T-helper 2 cell treated with Interferon-gamma antibody and Interleukin-4, amounts not matched to agents 5 μg/mL and 100 μg/mL, for 36 hours (primary cell): ENCODE data around the gene ARMS2.

ENCODE experiments used
- DNase-seq: peaks from one replicate; pipeline ENCODE4 v3.0.0; 2021; ENCODE audit warnings: low spot score
- H3K27ac Mint-ChIP-seq: one replicate; pipeline ENCODE4 v1.8.0; 2021; ENCODE audit warnings: mild to moderate bottlenecking, mixed read lengths
- H3K27me3 Mint-ChIP-seq: one replicate; pipeline ENCODE4 v1.8.0; 2021; ENCODE audit warnings: low read depth, mixed read lengths
- H3K36me3 Mint-ChIP-seq: one replicate; pipeline ENCODE4 v1.8.0; 2021; ENCODE audit warnings: low read depth, mixed read lengths
- H3K4me1 Mint-ChIP-seq: one replicate; pipeline ENCODE4 v1.8.0; 2021; ENCODE audit warnings: low read depth, mixed read lengths
- H3K4me3 Mint-ChIP-seq: one replicate; pipeline ENCODE4 v1.8.0; 2022; ENCODE audit warnings: mild to moderate bottlenecking, moderate library complexity, mixed read lengths
- H3K9me3 Mint-ChIP-seq: one replicate; pipeline ENCODE4 v1.8.0; 2021; ENCODE audit warnings: mixed read lengths

Gene ARMS2

DNA sequence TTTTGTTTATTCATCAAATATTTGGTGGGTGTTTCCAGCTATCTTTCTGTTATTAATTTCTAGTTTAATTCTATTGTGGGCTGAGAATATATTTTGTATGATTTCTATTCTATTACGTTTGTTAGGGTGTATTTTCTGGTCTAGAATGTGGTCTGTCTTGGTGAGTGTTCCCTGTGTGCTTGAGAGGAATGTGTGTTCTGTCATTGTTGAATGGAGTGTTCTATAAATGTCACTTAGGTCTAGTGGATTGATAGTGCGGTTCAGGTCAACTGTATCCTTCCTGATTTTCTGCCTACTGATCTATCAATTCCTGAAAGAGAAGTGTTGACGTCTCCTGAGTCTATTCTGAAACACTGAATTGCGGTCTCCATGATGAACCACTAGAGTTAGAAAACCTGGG is 15.4 kb downstream of the ARMS2 start:
- peaks cover 31% of the 10 kb centered on the region for H3K27me3 Mint-ChIP-seq
- H3K27ac Mint-ChIP-seq, result no peak overlapping the region
- no peaks in the 10 kb centered on the region for H3K4me1 Mint-ChIP-seq
- no peak overlapping the region for H3K4me3 Mint-ChIP-seq
- H3K9me3 Mint-ChIP-seq, result no peaks in the 10 kb centered on the region
- DNase-seq, result no peak
- no peaks in the 10 kb centered on the region for H3K36me3 Mint-ChIP-seq

DNA sequence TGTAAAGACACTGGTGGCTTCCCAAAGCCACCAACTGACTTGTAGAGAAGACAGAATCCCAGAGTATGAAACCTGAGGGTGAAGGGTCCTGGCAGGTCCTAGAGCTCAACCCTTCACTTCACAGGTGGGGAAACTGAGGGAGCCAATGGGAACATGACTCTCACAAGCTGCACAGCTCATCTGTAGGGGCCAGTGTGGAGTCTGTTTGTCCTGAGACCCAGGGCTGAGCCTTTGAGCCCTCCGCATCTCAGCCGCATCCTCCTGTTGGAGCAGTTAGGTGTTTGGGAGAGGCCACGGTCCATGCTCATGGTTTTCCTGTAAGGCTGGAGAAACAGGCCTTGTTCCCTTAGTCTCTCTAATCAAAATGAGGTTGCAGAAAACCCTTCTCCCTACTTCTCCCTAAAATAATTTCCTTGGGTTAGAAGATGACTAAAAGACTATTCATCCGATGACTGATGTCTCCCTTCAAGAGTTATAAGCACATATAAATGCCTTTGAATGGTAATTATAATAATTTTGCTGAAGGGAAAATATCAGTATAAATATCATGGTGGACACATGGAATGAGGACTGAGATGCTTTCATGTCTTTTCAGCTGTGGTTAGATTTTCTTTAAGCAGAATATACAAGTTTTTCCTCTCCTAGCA is 17.2 kb downstream of the ARMS2 start:
- no peak overlapping the region for H3K4me3 Mint-ChIP-seq
- no peaks in the 10 kb centered on the region for H3K36me3 Mint-ChIP-seq
- no peak for DNase-seq
- H3K27me3 Mint-ChIP-seq, result peaks cover 23% of the 10 kb centered on the region
- H3K4me1 Mint-ChIP-seq, result no peaks in the 10 kb centered on the region
- no peaks in the 10 kb centered on the region for H3K9me3 Mint-ChIP-seq
- H3K27ac Mint-ChIP-seq, result no peak overlapping the region

DNA sequence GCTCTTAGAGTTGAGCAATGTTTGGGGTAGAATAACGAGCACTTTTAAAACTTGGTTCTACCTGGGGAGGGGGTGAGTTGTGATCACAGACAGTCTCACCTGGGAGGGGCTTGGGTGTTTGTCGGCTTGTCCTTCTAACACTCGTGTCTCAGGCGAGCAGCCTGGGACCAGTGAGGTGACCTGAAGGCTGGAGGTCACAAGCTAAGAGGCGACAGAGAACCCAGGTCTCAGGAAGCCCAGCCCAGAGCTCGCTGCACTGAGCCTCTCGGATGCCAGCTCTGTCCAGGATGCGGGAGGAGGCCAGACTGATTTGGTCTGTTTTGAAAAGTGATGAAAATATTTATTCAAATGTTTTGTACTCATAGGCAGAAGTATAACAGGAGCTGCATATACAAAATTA is 18.7 kb downstream of the ARMS2 start:
- no peak overlapping the region for H3K4me3 Mint-ChIP-seq
- no peak overlapping the region for H3K27ac Mint-ChIP-seq
- no peaks in the 10 kb centered on the region for H3K4me1 Mint-ChIP-seq
- DNase-seq, result no peak
- peaks cover 23% of the 10 kb centered on the region for H3K27me3 Mint-ChIP-seq
- H3K9me3 Mint-ChIP-seq, result no peaks in the 10 kb centered on the region
- no peaks in the 10 kb centered on the region for H3K36me3 Mint-ChIP-seq

DNA sequence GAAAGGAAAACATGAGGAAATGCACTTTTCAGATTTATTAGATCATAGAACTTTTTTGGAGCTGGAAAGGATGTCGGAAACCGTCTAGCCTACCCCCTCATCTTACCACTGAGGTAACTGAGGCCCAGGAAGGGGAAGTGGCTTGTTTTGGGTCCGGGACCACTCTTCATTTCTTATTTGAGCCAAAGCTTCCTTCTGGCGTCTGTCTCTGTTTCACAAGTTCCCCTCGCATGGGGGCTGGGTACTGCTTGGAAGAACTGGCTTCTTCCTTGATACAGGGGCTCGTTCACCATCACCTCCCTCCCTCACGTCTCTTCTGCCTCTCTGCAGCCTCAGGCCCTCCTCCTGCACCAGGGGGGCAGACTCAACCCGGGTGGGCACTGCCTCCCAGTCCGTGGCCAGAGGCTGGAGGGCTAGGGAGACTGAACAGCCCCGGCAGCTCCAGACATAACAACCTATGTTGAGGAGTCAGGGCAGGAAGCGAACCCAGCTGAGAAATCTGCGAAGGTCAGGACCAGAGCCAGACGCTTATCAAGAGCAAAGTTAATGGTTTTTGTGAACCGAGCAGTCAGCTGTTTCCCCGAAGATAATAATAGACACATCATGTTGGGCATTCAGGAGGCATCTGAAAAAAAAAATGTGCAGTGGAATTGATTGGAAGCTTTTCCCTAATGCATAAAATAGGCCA is 19.8 kb downstream of the ARMS2 start:
- no peaks in the 10 kb centered on the region for H3K4me1 Mint-ChIP-seq
- H3K9me3 Mint-ChIP-seq, result no peaks in the 10 kb centered on the region
- H3K27me3 Mint-ChIP-seq, result peaks cover 23% of the 10 kb centered on the region
- H3K36me3 Mint-ChIP-seq, result no peaks in the 10 kb centered on the region
- no peak for DNase-seq
- no peak overlapping the region for H3K27ac Mint-ChIP-seq
- H3K4me3 Mint-ChIP-seq, result no peak overlapping the region

DNA sequence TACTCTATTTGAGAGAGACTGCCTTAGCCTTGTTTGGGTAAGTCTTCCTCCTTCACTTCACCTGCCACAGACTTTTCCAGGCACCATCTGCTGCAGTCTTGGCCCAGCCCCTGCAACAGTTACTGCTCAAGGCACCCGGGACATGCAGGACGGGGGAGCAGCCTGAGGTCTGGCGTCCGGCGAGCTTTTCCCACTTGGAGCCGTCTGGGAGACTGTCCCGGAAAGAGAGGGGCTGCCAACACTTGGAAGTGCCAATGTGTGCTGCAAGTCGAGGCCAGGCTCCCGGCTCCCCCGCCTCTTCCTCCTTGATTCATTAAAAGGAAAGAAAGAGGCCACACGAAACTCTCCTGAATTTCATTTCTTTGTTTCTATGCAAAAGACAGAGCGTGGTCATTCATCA is 20.6 kb downstream of the ARMS2 start:
- H3K9me3 Mint-ChIP-seq, result no peaks in the 10 kb centered on the region
- peaks cover 18% of the 10 kb centered on the region for H3K27me3 Mint-ChIP-seq
- no peaks in the 10 kb centered on the region for H3K4me1 Mint-ChIP-seq
- no peaks in the 10 kb centered on the region for H3K36me3 Mint-ChIP-seq
- H3K27ac Mint-ChIP-seq, result no peak overlapping the region
- DNase-seq, result no peak
- H3K4me3 Mint-ChIP-seq, result no peak overlapping the region

DNA sequence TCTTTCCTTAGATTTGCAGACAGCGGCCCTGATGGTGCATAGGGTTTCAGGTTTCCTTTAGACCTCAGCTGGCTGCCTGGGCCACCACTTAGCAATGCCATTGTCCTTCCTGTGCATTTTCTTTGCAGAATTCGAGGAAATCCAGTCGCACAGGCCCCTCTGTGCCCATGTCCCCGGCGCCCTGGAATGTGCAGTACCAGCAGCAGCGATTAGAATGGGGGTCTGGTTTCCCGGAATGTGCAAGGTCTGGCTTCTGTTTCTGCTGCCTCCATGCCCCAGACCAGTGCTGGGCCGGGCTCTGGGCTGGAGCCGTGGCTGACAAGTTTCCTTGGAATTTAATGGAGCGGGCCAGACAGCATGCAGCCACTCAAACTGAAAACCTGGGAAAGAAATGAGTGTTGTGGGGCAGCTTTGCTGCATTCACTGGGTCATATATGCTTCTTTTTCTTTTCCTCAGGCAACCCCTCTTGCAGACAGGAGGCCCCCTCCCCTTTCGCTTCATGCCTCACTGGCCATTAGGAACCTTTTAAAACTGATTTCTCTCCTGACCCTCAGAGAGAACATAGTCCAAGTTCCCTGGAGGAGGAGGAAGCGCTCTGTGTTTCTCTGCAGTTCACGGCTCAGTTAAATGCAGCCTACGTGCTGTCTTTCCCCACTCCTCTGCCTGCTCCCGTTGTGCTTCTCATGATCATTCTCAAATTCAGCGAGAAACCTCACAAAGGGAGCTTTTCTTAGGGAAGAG is 21.3 kb downstream of the ARMS2 start:
- H3K9me3 Mint-ChIP-seq, result no peaks in the 10 kb centered on the region
- no peak for DNase-seq
- no peak overlapping the region for H3K4me3 Mint-ChIP-seq
- H3K27ac Mint-ChIP-seq, result no peak overlapping the region
- H3K27me3 Mint-ChIP-seq, result peaks cover 17% of the 10 kb centered on the region
- no peaks in the 10 kb centered on the region for H3K4me1 Mint-ChIP-seq
- no peaks in the 10 kb centered on the region for H3K36me3 Mint-ChIP-seq

DNA sequence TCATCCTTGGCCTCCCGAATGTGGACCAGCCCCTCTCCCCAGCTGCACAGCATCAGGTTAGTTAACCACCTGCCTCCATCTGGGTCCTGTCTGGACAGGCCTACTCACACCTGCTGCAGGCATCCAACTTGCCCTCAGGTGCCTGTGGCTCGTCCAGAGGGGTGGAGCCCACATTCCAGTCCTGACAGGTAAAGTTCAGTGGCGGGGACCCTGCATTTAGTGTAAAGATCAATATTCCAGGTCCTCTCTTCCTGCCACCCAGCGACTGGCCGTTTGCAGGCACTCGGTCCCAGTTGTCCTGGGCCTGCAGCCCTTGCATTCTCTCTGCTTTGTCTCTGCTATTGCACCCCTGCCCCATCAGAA is 21.9 kb downstream of the ARMS2 start:
- Mint-ChIP-seq H3K4me1 (no peaks in the 10 kb centered on the region), H3K9me3 (no peaks in the 10 kb centered on the region), H3K27me3 (peaks cover 15% of the 10 kb centered on the region), H3K4me3 (no peak overlapping the region), H3K27ac (no peak overlapping the region), H3K36me3 (no peaks in the 10 kb centered on the region)
- no peak for DNase-seq

DNA sequence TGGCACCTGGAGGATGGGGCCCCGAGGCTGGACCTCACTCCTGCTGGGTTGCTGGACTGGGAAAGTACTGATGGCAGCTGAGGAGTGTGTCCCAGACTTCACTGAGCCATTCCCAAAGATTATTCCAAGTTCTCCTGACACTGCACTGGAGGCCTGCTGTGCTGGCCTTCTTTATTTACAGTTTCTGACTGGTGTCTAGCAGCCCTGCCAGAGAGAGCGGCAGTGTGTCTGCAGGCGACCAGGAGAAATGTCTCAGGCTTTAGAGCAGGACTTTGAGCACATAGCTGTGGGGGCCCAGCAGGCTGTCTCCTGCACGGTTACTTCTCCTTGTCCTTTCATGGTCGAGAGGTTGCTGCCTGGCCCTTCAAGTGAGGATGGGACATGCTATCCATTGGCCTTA is 23.0 kb downstream of the ARMS2 start:
- Mint-ChIP-seq H3K27ac (no peak overlapping the region), H3K9me3 (no peaks in the 10 kb centered on the region), H3K27me3 (peaks cover 18% of the 10 kb centered on the region), H3K4me3 (no peak overlapping the region), H3K36me3 (no peaks in the 10 kb centered on the region), H3K4me1 (no peaks in the 10 kb centered on the region)
- DNase-seq, result no peak

DNA sequence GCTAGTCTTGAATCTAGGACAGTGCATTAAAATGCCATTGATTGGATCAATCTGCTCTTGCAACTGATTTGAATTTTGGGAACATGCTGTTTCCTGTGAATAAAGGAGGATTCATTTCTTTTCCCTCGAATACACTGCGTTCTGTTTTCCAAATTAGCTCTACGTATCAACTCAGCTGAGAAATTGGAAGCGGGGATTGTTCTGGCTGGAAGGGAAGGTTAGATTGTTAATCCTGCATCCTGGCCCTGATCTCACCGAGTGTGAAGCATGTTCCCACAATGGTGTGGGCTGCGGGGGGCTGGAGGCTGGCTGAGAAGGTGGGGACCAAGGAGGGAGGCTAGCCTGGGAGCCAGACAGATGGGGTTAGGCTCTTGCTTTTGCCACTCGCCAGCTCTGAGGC is 24.5 kb downstream of the ARMS2 start:
- H3K4me3 Mint-ChIP-seq, result no peak overlapping the region
- H3K9me3 Mint-ChIP-seq, result no peaks in the 10 kb centered on the region

DNA sequence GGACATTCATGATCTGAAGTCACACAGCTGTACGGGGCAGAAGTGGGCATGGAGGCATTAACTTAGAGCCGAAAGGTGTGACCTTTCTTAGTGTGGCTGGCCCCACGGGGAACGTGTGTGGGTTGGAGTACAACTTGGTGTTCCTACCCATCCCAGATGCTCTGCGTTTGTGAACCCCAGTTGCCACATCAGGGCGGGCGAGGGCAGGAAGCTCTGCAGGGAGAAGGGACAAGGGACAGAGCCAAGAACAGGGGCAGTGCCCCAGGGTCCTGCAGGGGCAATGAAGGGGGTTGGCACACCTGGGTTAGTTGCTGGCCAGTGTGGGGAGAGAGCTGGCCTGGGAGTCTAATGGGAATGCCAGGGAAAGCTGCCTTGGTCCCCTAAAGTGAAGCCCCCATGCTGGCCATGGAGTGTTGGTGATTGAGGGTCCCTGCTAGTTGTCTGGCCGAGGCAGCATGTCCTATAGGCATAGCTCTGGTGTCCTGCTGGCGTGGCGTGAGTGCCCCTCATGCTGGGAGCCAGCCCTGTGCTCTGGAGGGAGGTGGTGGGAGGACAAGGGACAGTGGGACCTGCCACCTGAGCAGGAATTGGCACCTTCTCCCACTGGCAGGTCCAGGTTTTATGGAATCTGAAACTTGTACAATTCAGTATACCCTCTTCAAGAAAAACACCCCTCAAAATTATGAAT is 25.8 kb downstream of the ARMS2 start:
- no peaks in the 10 kb centered on the region for H3K36me3 Mint-ChIP-seq
- H3K4me1 Mint-ChIP-seq, result no peaks in the 10 kb centered on the region
- DNase-seq, result no peak
- no peak overlapping the region for H3K27ac Mint-ChIP-seq
- no peaks in the 10 kb centered on the region for H3K9me3 Mint-ChIP-seq
- H3K27me3 Mint-ChIP-seq, result peaks cover 11% of the 10 kb centered on the region
- no peak overlapping the region for H3K4me3 Mint-ChIP-seq

More for the DNA sequence above, 24.5 kb downstream of the ARMS2 start:
- DNase-seq, result no peak
- no peak overlapping the region for H3K27ac Mint-ChIP-seq
- H3K4me1 Mint-ChIP-seq, result no peaks in the 10 kb centered on the region
- no peaks in the 10 kb centered on the region for H3K36me3 Mint-ChIP-seq
- H3K27me3 Mint-ChIP-seq, result peaks cover 21% of the 10 kb centered on the region

DNA sequence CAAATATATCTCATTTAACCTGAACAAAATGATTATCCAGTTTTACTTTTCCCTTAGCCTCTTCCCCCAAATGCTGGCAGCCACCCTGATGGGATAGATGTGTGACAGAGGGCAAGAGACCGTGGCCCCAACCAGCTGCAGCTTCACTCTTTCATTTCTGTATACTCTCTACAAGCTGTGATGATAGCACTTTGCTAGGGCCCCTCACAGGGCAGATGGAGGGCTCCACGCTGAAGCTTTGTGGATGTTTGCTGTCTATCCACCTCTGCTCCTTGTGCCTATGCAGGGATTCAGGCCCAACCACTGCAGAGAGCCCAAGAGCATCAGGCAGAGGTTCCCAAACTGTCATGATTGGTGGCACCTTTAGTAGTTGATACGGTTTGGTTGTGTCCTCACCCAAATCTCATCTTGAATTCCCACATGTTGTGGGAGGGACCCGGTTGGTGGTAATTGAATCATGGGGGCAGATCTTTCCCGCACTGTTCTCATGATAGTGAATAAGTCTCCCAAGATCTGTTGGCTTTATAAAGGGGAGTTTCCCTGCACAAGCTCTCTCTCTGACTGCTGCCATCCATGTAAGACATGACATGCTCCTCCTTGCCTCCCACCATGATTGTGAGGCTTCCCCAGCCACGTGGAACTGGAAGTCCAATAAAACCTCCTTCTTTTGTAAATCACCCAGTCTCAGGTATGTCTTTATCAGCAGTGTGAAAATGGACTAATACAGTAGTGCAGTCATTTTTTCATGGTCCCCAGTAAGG is 27.0 kb downstream of the ARMS2 start:
- H3K4me3 Mint-ChIP-seq, result no peak overlapping the region
- H3K36me3 Mint-ChIP-seq, result no peaks in the 10 kb centered on the region
- peaks cover 9% of the 10 kb centered on the region for H3K27me3 Mint-ChIP-seq
- H3K27ac Mint-ChIP-seq, result no peak overlapping the region
- DNase-seq, result no peak
- no peaks in the 10 kb centered on the region for H3K9me3 Mint-ChIP-seq
- H3K4me1 Mint-ChIP-seq, result no peaks in the 10 kb centered on the region

DNA sequence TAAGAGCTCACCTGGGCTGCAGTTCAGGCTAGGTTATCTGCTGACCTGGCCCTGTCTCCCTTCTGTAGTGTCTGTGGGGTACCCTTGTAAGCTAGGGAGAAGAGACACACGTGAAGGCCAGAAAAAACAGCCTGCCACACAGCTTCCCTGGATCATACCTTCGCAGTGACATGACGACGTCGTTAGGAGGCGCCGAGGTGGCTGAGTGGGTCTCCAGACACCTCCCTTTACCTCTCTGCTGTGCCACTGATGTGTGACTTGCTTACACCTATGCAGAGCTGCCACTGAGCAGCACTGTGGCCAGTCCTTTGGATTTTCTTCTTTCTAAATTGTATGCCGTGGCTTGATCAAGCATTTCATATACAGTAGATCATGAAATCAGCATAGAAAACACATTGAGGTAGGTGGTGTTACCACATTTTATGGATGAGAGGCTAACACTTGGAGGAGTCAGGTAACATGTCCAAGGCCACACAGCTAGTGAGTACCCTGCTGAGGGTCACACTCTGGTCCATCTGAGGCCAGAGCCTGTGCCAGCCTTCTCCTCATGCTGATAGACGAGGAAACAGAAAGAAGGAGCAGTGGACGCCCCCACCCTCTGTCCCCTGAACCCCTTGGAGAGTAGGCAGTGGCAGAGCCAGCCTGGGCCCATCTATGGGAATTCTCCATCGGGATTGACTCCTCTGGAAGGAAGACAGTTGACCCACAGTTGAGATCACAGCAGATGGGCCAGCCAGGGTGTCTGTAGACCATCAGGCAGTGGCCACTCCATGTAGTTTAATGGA is 30.0 kb downstream of the ARMS2 start:
- DNase-seq, result no peak
- Mint-ChIP-seq H3K9me3 (no peaks in the 10 kb centered on the region), H3K27me3 (peaks cover 14% of the 10 kb centered on the region), H3K27ac (no peak overlapping the region), H3K4me3 (no peak overlapping the region), H3K36me3 (no peaks in the 10 kb centered on the region), H3K4me1 (no peaks in the 10 kb centered on the region)

DNA sequence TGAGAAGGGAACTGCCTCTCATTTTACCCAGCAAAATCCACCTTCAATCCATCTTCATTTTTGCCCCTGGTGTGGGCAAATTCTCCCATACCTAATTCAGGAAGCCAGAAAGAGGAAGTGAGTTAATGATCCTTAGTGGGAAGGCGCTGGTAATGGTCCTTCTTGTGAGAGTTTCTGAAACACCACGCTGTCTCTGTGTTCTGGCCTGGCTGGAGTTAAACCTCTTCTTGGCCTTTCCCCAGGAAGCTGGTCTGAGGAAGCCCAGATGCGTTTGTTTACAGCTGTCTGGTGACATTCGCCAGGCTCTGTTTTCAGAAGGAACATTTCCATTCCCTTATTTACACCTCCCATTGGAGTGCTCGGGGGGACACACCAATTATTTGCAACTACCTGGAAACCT is 31.2 kb downstream of the ARMS2 start:
- no peaks in the 10 kb centered on the region for H3K4me1 Mint-ChIP-seq
- peaks cover 14% of the 10 kb centered on the region for H3K27me3 Mint-ChIP-seq
- H3K36me3 Mint-ChIP-seq, result no peaks in the 10 kb centered on the region
- no peaks in the 10 kb centered on the region for H3K9me3 Mint-ChIP-seq
- no peak overlapping the region for H3K27ac Mint-ChIP-seq
- no peak for DNase-seq
- no peak overlapping the region for H3K4me3 Mint-ChIP-seq
